Measurements from ENCODE around the gene PNPLA7.

GRCh38 chr9:137558127-137558526 is 7.9 kb upstream of the PNPLA7 start:
- TF ChIP-seq CTCF (conservative IDR thresholded peaks at IDR 0.05; ENCODE audit: low read depth, low read length), result no peak
- TF ChIP-seq EZH2 (IDR thresholded peaks at IDR 0.05; ENCODE audit: borderline replicate concordance, low read depth, low read length, poor library complexity, severe bottlenecking), result no peak
